AG04449 (cell line): Measurements from ENCODE around the gene SARNP.

Experiments
- CTCF ChIA-PET: fragments of 350-600 bp; formaldehyde crosslinking; extraction: SDS; loops from one replicate; lab custom pipeline; 2021; ENCODE audit warnings: antibody characterized with exemption; lab: Yijun Ruan, JAX
- POLR2A ChIA-PET: fragments of 400-600, 350-600 bp; formaldehyde crosslinking; extraction: SDS; loops from one replicate; lab custom pipeline; 2020; ENCODE audit warnings: antibody characterized with exemption, inconsistent platforms; lab: Yijun Ruan, JAX
- DNase-seq: peaks from one replicate; pipeline ENCODE4 v3.0.0-alpha.2; 2010; ENCODE audit warnings: low read depth, low spot score
- H3K4me3 ChIP-seq: 2 replicates; pipeline ENCODE4 v1.5.1; 2011; ENCODE audit warnings: low read depth, mild to moderate bottlenecking, control low read depth, low read length
- TF ChIP-seq, protein P1 (sequence below): IDR thresholded peaks from one replicate; pipeline ENCODE4 v1.5.1; 2011; ENCODE audit warnings: mild to moderate bottlenecking, moderate library complexity, low read length, control low read depth, inconsistent platforms; ENCODE audit not compliant: insufficient read depth; ENCODE audit errors: missing control alignments

SARNP gene

DNA sequence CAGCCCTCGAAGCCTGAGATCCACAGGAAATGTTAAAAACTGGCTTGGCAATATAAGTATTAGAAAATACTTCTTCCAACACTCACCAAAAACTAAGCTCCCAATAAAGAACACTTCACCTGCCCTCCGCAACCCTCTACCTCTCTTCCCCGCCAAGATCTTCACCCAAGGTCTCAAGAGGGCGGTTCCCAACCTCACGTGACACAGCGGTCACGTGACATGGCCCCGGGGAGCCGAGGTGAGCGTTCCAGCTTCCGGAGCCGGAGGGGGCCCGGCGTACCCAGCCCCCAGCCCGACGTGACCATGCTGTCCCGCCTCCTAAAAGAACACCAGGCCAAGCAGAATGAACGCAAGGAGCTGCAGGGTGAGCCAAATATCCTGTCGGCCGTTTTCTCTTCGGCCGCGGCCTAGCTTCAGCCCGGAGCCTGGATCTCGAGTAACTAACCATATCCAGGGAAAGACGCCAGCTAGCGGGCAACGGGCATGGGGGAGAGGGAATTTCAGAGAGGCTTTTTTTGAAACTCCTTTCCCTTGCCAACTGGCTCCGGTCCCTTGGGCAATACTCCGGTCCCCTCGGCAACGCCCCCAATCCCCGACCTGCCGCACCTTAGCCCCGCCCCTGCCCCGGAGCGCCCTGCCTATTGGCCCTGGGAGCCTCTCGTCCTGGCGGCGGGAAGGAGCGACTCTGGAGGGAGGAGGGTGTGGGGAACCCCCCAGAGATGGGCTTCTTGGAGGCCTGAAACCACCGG is 101.5 kb downstream of the SARNP start, which contains the start of gene BLOC1S1:
Gene BLOC1S1, plus strand, starts transcription at position 214 of the 749 bp plus-strand sequence. Its CDS starts 6 bp downstream, at position 220.
- CTCF ChIA-PET: interaction anchor here (0.9 to 2.6 kb wide), 9 partner anchors 9 to 258 kb away, joined by 3 to 15 read pairs (median 5); partner anchors contain the start of gene RAB5B

DNA sequence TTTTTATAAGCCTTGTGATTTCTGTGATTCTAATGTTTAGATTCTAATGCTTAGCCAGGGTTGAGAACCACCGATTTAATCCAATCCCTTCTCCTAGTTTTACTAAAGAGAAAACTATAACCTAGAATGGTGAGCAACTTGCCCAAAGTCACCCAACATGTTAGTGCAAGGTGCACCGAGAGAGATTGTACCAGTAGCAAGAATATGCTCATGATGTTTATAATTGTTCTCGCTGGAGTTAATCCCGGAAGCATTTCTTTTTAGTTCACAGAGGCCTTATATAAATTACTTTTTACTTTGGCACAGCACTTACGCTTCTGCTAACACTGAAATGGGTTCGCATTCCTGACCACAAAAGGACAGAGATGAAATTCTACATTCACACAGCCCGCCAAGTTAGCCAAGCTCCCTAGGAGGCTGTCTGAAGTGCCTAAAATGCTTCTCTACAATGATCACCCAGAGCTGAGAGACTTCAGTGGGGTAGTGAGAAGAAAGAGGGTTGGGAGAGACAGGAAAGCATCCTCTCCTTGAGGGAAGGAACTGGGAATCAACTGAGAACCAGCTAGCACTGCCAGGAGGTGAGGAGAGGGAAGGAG is 102.3 kb downstream of the SARNP start:
- CTCF ChIA-PET: interaction anchor here (0.7 to 2.1 kb wide), 9 partner anchors 10 to 334 kb away, joined by 3 to 7 read pairs (median 3); partner anchors contain the start of gene RAB5B
- H3K4me3 ChIP-seq: peak overlapping the region; percentile 81
- no peak for DNase-seq
- TF ChIP-seq, protein P1, sequence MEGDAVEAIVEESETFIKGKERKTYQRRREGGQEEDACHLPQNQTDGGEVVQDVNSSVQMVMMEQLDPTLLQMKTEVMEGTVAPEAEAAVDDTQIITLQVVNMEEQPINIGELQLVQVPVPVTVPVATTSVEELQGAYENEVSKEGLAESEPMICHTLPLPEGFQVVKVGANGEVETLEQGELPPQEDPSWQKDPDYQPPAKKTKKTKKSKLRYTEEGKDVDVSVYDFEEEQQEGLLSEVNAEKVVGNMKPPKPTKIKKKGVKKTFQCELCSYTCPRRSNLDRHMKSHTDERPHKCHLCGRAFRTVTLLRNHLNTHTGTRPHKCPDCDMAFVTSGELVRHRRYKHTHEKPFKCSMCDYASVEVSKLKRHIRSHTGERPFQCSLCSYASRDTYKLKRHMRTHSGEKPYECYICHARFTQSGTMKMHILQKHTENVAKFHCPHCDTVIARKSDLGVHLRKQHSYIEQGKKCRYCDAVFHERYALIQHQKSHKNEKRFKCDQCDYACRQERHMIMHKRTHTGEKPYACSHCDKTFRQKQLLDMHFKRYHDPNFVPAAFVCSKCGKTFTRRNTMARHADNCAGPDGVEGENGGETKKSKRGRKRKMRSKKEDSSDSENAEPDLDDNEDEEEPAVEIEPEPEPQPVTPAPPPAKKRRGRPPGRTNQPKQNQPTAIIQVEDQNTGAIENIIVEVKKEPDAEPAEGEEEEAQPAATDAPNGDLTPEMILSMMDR: no peak
- POLR2A ChIA-PET: interaction anchor here (2.5 kb wide), 1 partner anchor 14 kb away, joined by 18 read pairs; the partner anchor contains the start of gene CD63

More for the DNA sequence above, 101.5 kb downstream of the SARNP start, which contains the start of gene BLOC1S1:
- DNase-seq: no peak
- H3K4me3 ChIP-seq: peak within 1 kb of the TSS; percentile 81
- POLR2A ChIA-PET: interaction anchor here (2.5 kb wide), 1 partner anchor 13 kb away, joined by 18 read pairs; the partner anchor contains the start of gene CD63
- TF ChIP-seq, protein P1: no peak

DNA sequence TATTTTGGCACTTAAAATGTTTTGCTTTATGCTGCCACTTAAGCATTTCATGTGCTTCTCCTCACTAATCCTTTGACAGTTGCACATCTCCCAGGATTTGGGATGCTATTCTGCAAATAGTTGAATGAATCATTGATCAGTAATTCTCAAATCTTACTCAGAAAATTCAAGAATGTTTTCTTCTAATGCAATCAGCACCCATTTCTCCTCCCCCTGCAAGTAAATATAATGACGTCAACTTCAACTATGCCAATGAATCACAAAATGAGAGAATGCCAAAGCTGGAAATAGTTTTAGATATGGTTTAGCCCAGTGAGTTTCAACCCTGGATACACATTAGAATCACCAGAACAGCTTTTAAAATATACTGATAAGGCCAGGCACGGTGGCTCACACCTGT is 103.8 kb downstream of the SARNP start:
- POLR2A ChIA-PET: interaction anchor here (0.6 kb wide), 1 partner anchor 1716 kb away, joined by 3 read pairs; no protein-coding TSS in a partner anchor
- DNase-seq: no peak
- no peak overlapping the region for H3K4me3 ChIP-seq
- TF ChIP-seq, protein P1: no peak
- CTCF ChIA-PET: interaction anchor here (0.7 to 2.5 kb wide), 2 partner anchors 57 kb away, joined by 4 to 12 read pairs; no protein-coding TSS in a partner anchor

DNA sequence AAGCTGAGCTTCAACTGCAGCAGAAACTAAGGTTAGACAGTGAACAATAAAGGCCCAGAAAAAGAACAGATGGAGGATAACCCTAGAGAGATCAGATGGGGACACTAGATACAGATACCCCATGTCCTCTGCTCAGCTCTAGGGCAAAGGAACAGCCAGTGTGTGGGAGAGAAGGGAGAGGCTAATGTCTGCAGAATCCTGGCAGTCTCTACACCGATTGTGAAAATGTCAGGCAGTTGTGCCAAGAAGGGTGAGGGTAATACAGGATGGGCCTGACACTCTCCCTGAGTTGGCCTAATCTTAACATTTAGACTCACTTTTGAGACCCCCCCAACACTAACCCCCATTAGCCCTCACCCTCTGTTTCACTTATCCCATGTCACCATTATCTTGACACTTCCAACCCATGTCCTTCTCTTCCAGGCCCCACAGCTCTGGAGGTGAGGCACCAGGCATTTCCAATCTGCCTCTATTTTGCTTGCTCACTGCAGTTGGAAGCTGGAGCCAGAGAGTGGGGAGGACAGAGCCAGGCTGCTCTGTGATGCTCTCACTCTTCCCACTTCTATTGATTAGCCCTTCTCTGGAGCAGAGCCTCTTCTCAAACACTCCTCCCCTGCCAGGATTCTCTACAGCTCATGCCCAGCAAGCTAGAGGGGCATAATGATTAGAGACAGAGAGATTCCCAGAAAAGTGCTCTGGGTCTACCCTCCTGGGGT is 104.7 kb downstream of the SARNP start:
- TF ChIP-seq, protein P1: no peak
- POLR2A ChIA-PET: no interaction called here
- no peak overlapping the region for H3K4me3 ChIP-seq
- no peak for DNase-seq
- CTCF ChIA-PET: interaction anchor here (1.2 to 2.5 kb wide), 5 partner anchors 7 to 56 kb away, joined by 3 to 12 read pairs (median 5); partner anchors contain the start of gene RDH5

DNA sequence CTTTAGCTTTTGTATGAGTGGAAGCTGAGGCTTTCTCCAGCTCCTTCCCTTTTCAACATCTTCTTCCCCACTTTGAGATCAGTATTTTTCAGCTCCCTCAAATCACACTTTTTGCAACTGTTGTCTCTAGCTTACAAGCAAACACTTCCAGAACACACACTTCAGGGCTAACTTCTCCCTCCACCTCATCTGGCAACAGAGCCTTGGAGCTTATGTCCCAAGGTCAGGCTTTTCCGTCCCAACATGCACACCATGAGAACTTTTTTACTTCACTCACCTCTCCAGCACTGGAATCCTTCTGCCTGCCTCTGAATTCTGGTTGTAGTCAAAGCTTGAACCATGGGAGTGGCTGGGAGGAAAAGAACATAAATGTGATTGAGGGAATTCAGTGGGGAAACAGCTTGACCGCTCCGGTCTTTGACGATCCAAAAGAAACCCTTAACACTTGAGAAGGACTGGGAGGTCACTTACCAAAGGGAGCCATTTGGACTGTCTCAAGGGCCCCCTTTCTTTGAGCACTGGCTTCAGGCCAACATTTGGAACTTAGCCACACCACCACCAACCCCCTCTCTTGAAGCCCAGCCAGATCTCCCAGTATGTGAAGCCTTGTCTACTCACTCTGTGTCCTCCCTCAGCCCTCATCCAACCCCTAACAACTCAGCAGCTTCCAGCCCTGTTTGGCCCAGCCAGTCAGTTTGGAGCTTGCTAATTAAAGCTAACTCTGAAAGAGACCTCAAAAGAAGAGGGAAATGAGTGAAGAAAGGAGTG is 105.6 kb downstream of the SARNP start:
- H3K4me3 ChIP-seq: no peak overlapping the region
- no peak for DNase-seq
- POLR2A ChIA-PET: no interaction called here
- CTCF ChIA-PET: interaction anchor here (1.2 to 2.5 kb wide), 5 partner anchors 8 to 55 kb away, joined by 3 to 12 read pairs (median 5); partner anchors contain the start of gene RDH5
- TF ChIP-seq, protein P1: no peak
